Lower lobe of right lung (tissue), 2 donors: ENCODE measurements around the gene RPH3AL. TPM values are rescaled to one million over a fixed set of nuclear protein-coding genes. Genes with fewer than 3 reads are reported as not detected.
"Not testable (repeated sequence)": the region's sequence is repeated elsewhere in the genome, so short reads cannot be mapped to it uniquely, and the experiment has no call there.

Source experiments
- ATAC-seq, 2 donors: fragments of 200-7000 bp; cut with Tn5 transposase; one replicate each; pipeline ENCODE4 v1.9.1; 2020 to 2022; ENCODE audit warnings: mild to moderate bottlenecking in 2 of 2, moderate library complexity in 2 of 2
- DNase-seq: peaks from one replicate; pipeline ENCODE4 v3.0.0-alpha.2; 2020
- H3K27ac ChIP-seq: fragments of 200-600 bp; one replicate; pipeline ENCODE4 v1.8.0; 2022
- H3K27me3 ChIP-seq: fragments of 200-600 bp; one replicate; pipeline ENCODE4 v1.8.0; 2022; ENCODE audit warnings: low read depth
- H3K36me3 ChIP-seq: fragments of 200-600 bp; one replicate; pipeline ENCODE4 v1.8.0; 2022; ENCODE audit warnings: mild to moderate bottlenecking
- H3K4me1 ChIP-seq: fragments of 200-600 bp; one replicate; pipeline ENCODE4 v1.8.0; 2022
- H3K4me3 ChIP-seq: fragments of 200-600 bp; one replicate; pipeline ENCODE4 v1.8.0; 2022; ENCODE audit warnings: mild to moderate bottlenecking
- H3K9me3 ChIP-seq: fragments of 200-600 bp; one replicate; pipeline ENCODE4 v1.8.0; 2022
- intact Hi-C: fragments of 100-400 bp; cut with DNase I; formaldehyde crosslinking; loops from one replicate; pipeline ENCODE4 v1.11.0; 2022
- total RNA-seq: library from RNA; stranded (reverse); fragmentation: NEBNext Ultra II Directional; extraction: Animal tissue kit (Norgen Biotek cat#: 25700); gene quantifications from one replicate; pipeline ENCODE4 v1.2.1, GENCODE V29; 2021
- TF ChIP-seq, protein P1 (sequence below): fragments of 200-600 bp; IDR thresholded peaks from one replicate; pipeline ENCODE4 v1.8.0; 2022; ENCODE audit warnings: antibody characterized with exemption, mild to moderate bottlenecking
- donor health status: DM: no; HTN: yes; CAD: no; lungs with severe emphysema.

RPH3AL gene
- total RNA-seq, 1 donor from 2014 or later: 38.7 TPM

GRCh38 chr17:170130-170670, 182.4 kb downstream of the RPH3AL start:
- H3K36me3 ChIP-seq: no peaks in the 10 kb centered on the region
- no peak overlapping the region for H3K27ac ChIP-seq
- no peaks in the 10 kb centered on the region for H3K9me3 ChIP-seq
- TF ChIP-seq, protein P1, sequence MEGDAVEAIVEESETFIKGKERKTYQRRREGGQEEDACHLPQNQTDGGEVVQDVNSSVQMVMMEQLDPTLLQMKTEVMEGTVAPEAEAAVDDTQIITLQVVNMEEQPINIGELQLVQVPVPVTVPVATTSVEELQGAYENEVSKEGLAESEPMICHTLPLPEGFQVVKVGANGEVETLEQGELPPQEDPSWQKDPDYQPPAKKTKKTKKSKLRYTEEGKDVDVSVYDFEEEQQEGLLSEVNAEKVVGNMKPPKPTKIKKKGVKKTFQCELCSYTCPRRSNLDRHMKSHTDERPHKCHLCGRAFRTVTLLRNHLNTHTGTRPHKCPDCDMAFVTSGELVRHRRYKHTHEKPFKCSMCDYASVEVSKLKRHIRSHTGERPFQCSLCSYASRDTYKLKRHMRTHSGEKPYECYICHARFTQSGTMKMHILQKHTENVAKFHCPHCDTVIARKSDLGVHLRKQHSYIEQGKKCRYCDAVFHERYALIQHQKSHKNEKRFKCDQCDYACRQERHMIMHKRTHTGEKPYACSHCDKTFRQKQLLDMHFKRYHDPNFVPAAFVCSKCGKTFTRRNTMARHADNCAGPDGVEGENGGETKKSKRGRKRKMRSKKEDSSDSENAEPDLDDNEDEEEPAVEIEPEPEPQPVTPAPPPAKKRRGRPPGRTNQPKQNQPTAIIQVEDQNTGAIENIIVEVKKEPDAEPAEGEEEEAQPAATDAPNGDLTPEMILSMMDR: no peak
- DNase-seq (no peak), ATAC-seq (peak in 1 of 2 donors; percentile 27)
- intact Hi-C loops: no loop called here
- no peaks in the 10 kb centered on the region for H3K27me3 ChIP-seq
- H3K4me1 ChIP-seq: no peaks in the 10 kb centered on the region
- H3K4me3 ChIP-seq: no peak overlapping the region

GRCh38 chr17:168614-169013, 184.0 kb downstream of the RPH3AL start:
- H3K27me3 ChIP-seq, H3K4me1 ChIP-seq, H3K9me3 ChIP-seq, H3K27ac ChIP-seq, H3K4me3 ChIP-seq, H3K36me3 ChIP-seq, intact Hi-C loops, DNase-seq, ATAC-seq: not testable (repeated sequence)

GRCh38 chr17:165939-166338, 186.7 kb downstream of the RPH3AL start:
- intact Hi-C loops: no loop called here
- ATAC-seq (peak in 1 of 2 donors; percentile 10), DNase-seq (no peak)
- no peaks in the 10 kb centered on the region for H3K4me1 ChIP-seq
- H3K9me3 ChIP-seq: no peaks in the 10 kb centered on the region
- TF ChIP-seq, protein P1: no peak
- H3K4me3 ChIP-seq: no peak overlapping the region
- H3K36me3 ChIP-seq: no peaks in the 10 kb centered on the region
- H3K27ac ChIP-seq: no peak overlapping the region
- H3K27me3 ChIP-seq: no peaks in the 10 kb centered on the region

DNA sequence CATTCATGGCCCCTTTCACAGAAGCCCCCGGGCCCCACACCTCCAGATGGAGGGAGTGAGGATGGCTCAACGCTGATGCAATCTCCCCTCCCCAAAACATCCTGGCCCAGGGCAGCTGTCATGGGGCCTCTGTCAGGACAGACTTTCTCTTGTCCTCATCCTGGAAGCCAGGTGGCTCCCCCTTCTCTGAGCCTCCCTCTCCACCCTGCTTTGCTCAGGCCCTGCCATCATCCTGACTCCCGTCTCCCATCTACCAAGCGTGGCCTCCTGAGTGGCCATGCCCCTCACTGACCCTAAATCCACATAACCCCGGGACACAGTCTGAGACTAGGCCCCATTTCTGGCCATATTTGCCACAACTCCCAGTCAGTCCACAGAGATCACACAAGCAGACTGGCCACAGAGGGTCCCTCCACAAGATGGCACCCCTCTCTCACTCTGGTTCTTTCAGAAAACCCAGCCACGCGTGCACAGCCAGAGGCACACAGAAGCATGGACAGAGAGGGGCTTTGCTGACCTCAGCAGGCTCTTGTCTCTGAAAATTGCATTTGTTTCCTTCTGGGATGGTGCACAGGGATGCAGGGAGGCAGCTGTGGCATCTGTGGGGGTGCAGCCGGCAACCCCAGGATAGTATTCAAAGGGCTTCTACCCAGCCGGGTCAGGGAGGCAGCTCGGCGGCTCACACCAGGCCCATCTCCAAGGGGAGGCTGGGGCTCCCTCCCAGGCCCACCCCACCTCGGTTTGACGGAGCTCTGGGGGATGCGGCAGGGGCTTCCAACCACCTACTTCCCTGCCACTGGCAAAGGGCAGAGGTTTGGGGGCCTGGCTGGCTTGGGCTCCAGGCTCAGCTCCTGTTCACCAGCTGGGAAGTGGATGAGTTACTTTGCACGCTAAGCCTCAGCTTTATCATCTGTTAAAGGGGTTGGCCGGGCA, 188.0 kb downstream of the RPH3AL start:
- H3K9me3 ChIP-seq: no peaks in the 10 kb centered on the region
- no peaks in the 10 kb centered on the region for H3K27me3 ChIP-seq
- H3K4me3 ChIP-seq: no peak overlapping the region
- TF ChIP-seq, protein P1: peak; percentile 50
- intact Hi-C loops: no loop called here
- no peak for DNase-seq
- H3K27ac ChIP-seq: no peak overlapping the region
- no peaks in the 10 kb centered on the region for H3K36me3 ChIP-seq
- H3K4me1 ChIP-seq: no peaks in the 10 kb centered on the region
- ATAC-seq: peak; percentile 62 to 65

- H3K4me3 ChIP-seq: no peak overlapping the region
- H3K27ac ChIP-seq: no peak overlapping the region
- H3K36me3 ChIP-seq: no peaks in the 10 kb centered on the region
- intact Hi-C loops: no loop called here
- ATAC-seq: no peak
- H3K9me3 ChIP-seq: no peaks in the 10 kb centered on the region
- DNase-seq: no peak
- no peaks in the 10 kb centered on the region for H3K4me1 ChIP-seq
- TF ChIP-seq, protein P1: no peak
- H3K27me3 ChIP-seq: no peaks in the 10 kb centered on the region
These were observed 189.0 kb downstream of the RPH3AL start for GRCh38 chr17:163514-164098.

- no peaks in the 10 kb centered on the region for H3K27me3 ChIP-seq
- H3K36me3 ChIP-seq: no peaks in the 10 kb centered on the region
- ATAC-seq (no peak), DNase-seq (no peak)
- H3K4me1 ChIP-seq: no peaks in the 10 kb centered on the region
- H3K9me3 ChIP-seq: no peaks in the 10 kb centered on the region
- intact Hi-C loops: no loop called here
- no peak overlapping the region for H3K27ac ChIP-seq
- TF ChIP-seq, protein P1: no peak
- H3K4me3 ChIP-seq: no peak overlapping the region
These were observed 189.9 kb downstream of the RPH3AL start for GRCh38 chr17:162689-163088.
